Spleen (tissue), 11 donors: ENCODE data around the gene KYNU. TPM values are rescaled to one million over a fixed set of nuclear protein-coding genes. Genes with fewer than 3 reads are reported as not detected.

Experiments used
- DNase-seq: peaks from one replicate; pipeline ENCODE4 v3.0.0-alpha.2; 2020
- H3K27ac ChIP-seq, 8 donors: fragments of 200-600 bp; sonication (generic) in 7 of 8; 1 replicate in 4 of 8; 2 replicates in 4 of 8; pipeline versions ENCODE4 v1.5.0 to v1.8.0; 2016 to 2021; ENCODE audit warnings: inconsistent platforms in 4 of 8, mild to moderate bottlenecking in 4 of 8, moderate library complexity in 1 of 8
- H3K27me3 ChIP-seq, 7 donors: fragments of 200-600 bp; sonication (generic) in 6 of 7; replicated peaks in 1 of 7; 1 replicate in 4 of 7; 2 replicates in 3 of 7; pipeline versions ENCODE4 v1.5.0 to v1.8.0; 2016 to 2021; ENCODE audit warnings: inconsistent platforms in 3 of 7, mild to moderate bottlenecking in 1 of 7
- H3K36me3 ChIP-seq, 6 donors: fragments of 200-600 bp; sonication (generic) in 5 of 6; 1 replicate in 4 of 6; 2 replicates in 2 of 6; pipeline versions ENCODE4 v1.5.0 to v1.8.0; 2016 to 2021; ENCODE audit warnings: inconsistent platforms in 2 of 6
- H3K4me1 ChIP-seq, 6 donors: fragments of 200-600 bp; sonication (generic) in 5 of 6; 1 replicate in 3 of 6; 2 replicates in 3 of 6; pipeline versions ENCODE4 v1.5.0 to v1.8.0; 2016 to 2021; ENCODE audit warnings: inconsistent platforms in 3 of 6
- H3K4me3 ChIP-seq, 8 donors: fragments of 200-600 bp; sonication (generic) in 7 of 8; 1 replicate in 4 of 8; 2 replicates in 4 of 8; pipeline versions ENCODE4 v1.5.0 to v1.8.0; 2016 to 2021; ENCODE audit warnings: inconsistent platforms in 4 of 8, mild to moderate bottlenecking in 4 of 8, moderate library complexity in 2 of 8
- H3K9me3 ChIP-seq, 8 donors: fragments of 200-600 bp; sonication (generic) in 7 of 8; 1 replicate in 4 of 8; 2 replicates in 4 of 8; pipeline versions ENCODE4 v1.5.0 to v1.8.0; 2016 to 2021; ENCODE audit warnings: inconsistent platforms in 4 of 8
- CTCF ChIP-seq, 11 experiments: fragments of 200-600 bp in 7 of 11; fragments of 450-650 bp in 4 of 11; sonication (generic) in 4 of 11; IDR thresholded peaks in 8 of 11; conservative IDR thresholded peaks in 3 of 11; 1 replicate in 7 of 11; 2 replicates in 4 of 11; pipeline versions ENCODE4 v1.4.0 to v1.8.0; 2016 to 2021; ENCODE audit warnings: antibody characterized with exemption in 11 of 11, inconsistent platforms in 4 of 11, mild to moderate bottlenecking in 1 of 11
- POLR2A ChIP-seq, 3 donors: fragments of 450-650 bp; IDR thresholded peaks; one replicate each; pipeline ENCODE4 v1.5.1; 2017; ENCODE audit warnings: antibody characterized with exemption in 3 of 3, mild to moderate bottlenecking in 1 of 3
- POLR2AphosphoS5 ChIP-seq, 3 donors: sonication (generic); formaldehyde crosslinking; IDR thresholded peaks; one replicate each; pipeline ENCODE4 v1.5.1; 2017; ENCODE audit warnings: antibody characterized with exemption in 3 of 3
- WGBS, 5 donors: extraction: QIAGEN DNeasy Blood & Tissue Kit in 3 of 5; methylation state at CpG; one replicate each; pipeline versions ENCODE4 v1.1.5 to v1.1.7; 2013 to 2018; 5-methylcytosine and 5-hydroxymethylcytosine counted together
- intact Hi-C: fragments of 100-400 bp; cut with DNase I; formaldehyde crosslinking; loops from one replicate; pipeline ENCODE4 v1.15.0; 2023; ENCODE audit warnings: low total_unique reads
- polyA plus RNA-seq, 3 donors: library from polyadenylated mRNA; stranded (reverse); fragments of 200-250 nt; gene quantifications; one replicate each; pipeline ENCODE4 v1.2.1, GENCODE V29; 2013
- total RNA-seq, 7 donors: library from RNA; depleted of rRNA in 3 of 7; stranded (reverse); fragments of >200 nt in 3 of 7; fragmentation: NEBNext Ultra II Directional in 4 of 7; extraction: Animal tissue kit (Norgen Biotek cat#: 25700) in 4 of 7; gene quantifications; one replicate each; pipeline versions ENCODE4 v1.1.0 to v1.2.1, GENCODE V29; 2016 to 2021
- donor health status: healthy with polysubstance abuse.
- donor health status: DM: no; HTN: no; CAD: no; lungs with moderate emphysema.
- donor health status: DM: no; HTN: no; CAD: no.
- donor health status: Bipolar disorder and iron deficiency.
- donor health status: healthy.
- donor health status: DM: no; HTN: no; CAD: no.
- donor health status: DM: yes; HTN: yes; CAD: no.

Gene KYNU
- total and polyA plus RNA-seq, 10 donors = 11.1 to 38.4 (median 20.8) TPM

DNA sequence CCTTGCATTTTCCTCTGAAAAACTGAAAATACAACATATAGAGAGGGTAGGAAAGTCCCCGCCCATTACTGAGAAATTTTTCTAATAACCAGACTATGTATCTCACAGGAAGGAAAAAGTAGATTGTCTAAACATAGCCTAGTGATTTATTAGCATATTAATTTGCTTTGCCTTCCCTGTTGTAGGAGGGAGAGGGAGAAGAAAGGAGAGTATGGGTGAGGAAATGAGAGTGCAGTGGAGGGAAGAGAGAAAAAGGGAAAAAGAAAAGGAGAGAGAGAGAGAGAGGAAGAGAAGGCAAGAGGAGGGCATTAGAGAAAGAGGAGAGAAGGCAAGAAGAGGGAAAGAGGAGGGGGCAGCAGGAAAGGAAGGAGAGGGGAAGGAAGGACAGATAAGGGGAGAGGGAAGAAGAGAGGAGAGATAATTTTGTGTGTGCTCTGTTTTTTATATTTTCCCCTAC is 3.6 kb upstream of the KYNU start:
- TF ChIP-seq CTCF (IDR thresholded peaks at IDR 0.05 in 8 of 11, conservative IDR thresholded peaks at IDR 0.05 in 3 of 11) = no peak
- no peak for TF ChIP-seq POLR2A (IDR thresholded peaks at IDR 0.05)
- TF ChIP-seq POLR2AphosphoS5 (IDR thresholded peaks at IDR 0.05) = no peak
- no peaks in the 10 kb centered on the region for H3K36me3 ChIP-seq
- H3K4me3 ChIP-seq = no peak overlapping the region
- H3K27me3 ChIP-seq = no peaks in the 10 kb centered on the region
- DNase-seq = no peak
- peaks cover 0 to 45% (median 9%) of the 10 kb centered on the region in 6 donors for H3K4me1 ChIP-seq
- H3K9me3 ChIP-seq = no peaks in the 10 kb centered on the region
- intact Hi-C loops = no loop called here
- 50 to 88% (median 80%) methylated on average over 1 of the region's 1 CpG for WGBS, 5 donors
- peak overlapping the region in 5 of 8 donors; percentile 20 to 77 (median 67) for H3K27ac ChIP-seq

- peaks cover 0 to 49% (median 9%) of the 10 kb centered on the region in 6 donors for H3K4me1 ChIP-seq
- WGBS, 5 donors = 37 to 69% (median 55%) methylated on average over 2 of the region's 2 CpGs
- intact Hi-C loops = no loop called here
- DNase-seq = no peak
- no peaks in the 10 kb centered on the region for H3K27me3 ChIP-seq
- H3K9me3 ChIP-seq = no peaks in the 10 kb centered on the region
- H3K4me3 ChIP-seq = no peak overlapping the region
- H3K27ac ChIP-seq = peak overlapping the region in 5 of 8 donors; percentile 20 to 77 (median 67)
- no peaks in the 10 kb centered on the region for H3K36me3 ChIP-seq
- no peak for TF ChIP-seq CTCF (IDR thresholded peaks at IDR 0.05 in 8 of 11, conservative IDR thresholded peaks at IDR 0.05 in 3 of 11)
- no peak for TF ChIP-seq POLR2A (IDR thresholded peaks at IDR 0.05)
- TF ChIP-seq POLR2AphosphoS5 (IDR thresholded peaks at IDR 0.05) = no peak
Measured at GRCh38 chr2:142874293-142874814, 3.1 kb upstream of the KYNU start.

GRCh38 chr2:142875010-142875409 is 2.5 kb upstream of the KYNU start:
- WGBS, 5 donors = 69 to 83% (median 81%) methylated on average over 6 of the region's 6 CpGs
- Histone ChIP-seq H3K9me3 (no peaks in the 10 kb centered on the region), H3K4me3 (no peak overlapping the region), H3K27me3 (no peaks in the 10 kb centered on the region), H3K27ac (peak overlapping the region in 2 of 8 donors; percentile 74 to 77), H3K4me1 (peaks cover 0 to 56% (median 9%) of the 10 kb centered on the region in 6 donors), H3K36me3 (no peaks in the 10 kb centered on the region)
- intact Hi-C loops = no loop called here
- no peak for DNase-seq
- no peak for TF ChIP-seq POLR2A (IDR thresholded peaks at IDR 0.05)
- no peak for TF ChIP-seq POLR2AphosphoS5 (IDR thresholded peaks at IDR 0.05)
- no peak for TF ChIP-seq CTCF (IDR thresholded peaks at IDR 0.05 in 8 of 11, conservative IDR thresholded peaks at IDR 0.05 in 3 of 11)

DNA sequence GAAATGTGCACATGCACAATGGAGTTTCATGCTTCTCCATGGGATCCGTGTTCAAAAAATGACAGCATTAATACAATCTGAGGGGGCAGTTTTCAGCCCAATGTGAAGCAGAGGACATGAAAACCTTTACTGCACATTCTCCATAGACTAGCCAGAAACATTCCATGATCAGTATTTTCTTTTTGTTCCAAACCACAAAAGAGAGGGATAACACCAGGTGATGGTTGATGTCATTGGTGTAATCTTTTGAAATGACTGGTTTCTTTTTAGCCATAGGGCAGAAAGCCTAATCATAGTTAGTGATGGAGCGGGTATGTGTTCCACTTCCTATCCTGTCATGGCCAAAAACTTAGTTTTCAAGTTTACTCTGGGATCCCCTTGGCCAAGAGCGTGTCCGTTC is 1.8 kb upstream of the KYNU start:
- peaks cover 0 to 62% (median 9%) of the 10 kb centered on the region in 6 donors for H3K4me1 ChIP-seq
- H3K27ac ChIP-seq = no peak overlapping the region
- no peak for DNase-seq
- intact Hi-C loops = no loop called here
- H3K36me3 ChIP-seq = no peaks in the 10 kb centered on the region
- H3K9me3 ChIP-seq = no peaks in the 10 kb centered on the region
- 91 to 95% (median 92%) methylated on average over 4 of the region's 4 CpGs for WGBS, 5 donors
- TF ChIP-seq POLR2AphosphoS5 (IDR thresholded peaks at IDR 0.05) (no peak), POLR2A (IDR thresholded peaks at IDR 0.05) (no peak), CTCF (IDR thresholded peaks at IDR 0.05 in 8 of 11, conservative IDR thresholded peaks at IDR 0.05 in 3 of 11) (no peak)
- H3K4me3 ChIP-seq = no peak overlapping the region
- no peaks in the 10 kb centered on the region for H3K27me3 ChIP-seq
